ENCODE measurements around the gene MERTK. TPM values are rescaled to one million over a fixed set of nuclear protein-coding genes. Genes with fewer than 3 reads are reported as not detected.
A peak's percentile ranks its signal among the peaks of the same experiment; 100 is the strongest.

Gene MERTK
- total RNA-seq, 4 donors from 2014 or later = 10.6 to 36.6 (median 24.6) TPM

- no peak overlapping the region for H3K4me3 ChIP-seq
Measured at GRCh38 chr2:112045446-112046014, 147.1 kb downstream of the MERTK start.

GRCh38 chr2:112046231-112046630 is 147.8 kb downstream of the MERTK start:
- Histone ChIP-seq H3K27me3 (no peaks in the 10 kb centered on the region), H3K36me3 (no peaks in the 10 kb centered on the region), H3K4me3 (no peak overlapping the region), H3K9me3 (peaks cover 0 to 6% of the 10 kb centered on the region in 2 donors), H3K4me1 (no peaks in the 10 kb centered on the region), H3K27ac (no peak overlapping the region)
- TF ChIP-seq POLR2A (IDR thresholded peaks at IDR 0.05) = no peak
- TF ChIP-seq, protein P1, sequence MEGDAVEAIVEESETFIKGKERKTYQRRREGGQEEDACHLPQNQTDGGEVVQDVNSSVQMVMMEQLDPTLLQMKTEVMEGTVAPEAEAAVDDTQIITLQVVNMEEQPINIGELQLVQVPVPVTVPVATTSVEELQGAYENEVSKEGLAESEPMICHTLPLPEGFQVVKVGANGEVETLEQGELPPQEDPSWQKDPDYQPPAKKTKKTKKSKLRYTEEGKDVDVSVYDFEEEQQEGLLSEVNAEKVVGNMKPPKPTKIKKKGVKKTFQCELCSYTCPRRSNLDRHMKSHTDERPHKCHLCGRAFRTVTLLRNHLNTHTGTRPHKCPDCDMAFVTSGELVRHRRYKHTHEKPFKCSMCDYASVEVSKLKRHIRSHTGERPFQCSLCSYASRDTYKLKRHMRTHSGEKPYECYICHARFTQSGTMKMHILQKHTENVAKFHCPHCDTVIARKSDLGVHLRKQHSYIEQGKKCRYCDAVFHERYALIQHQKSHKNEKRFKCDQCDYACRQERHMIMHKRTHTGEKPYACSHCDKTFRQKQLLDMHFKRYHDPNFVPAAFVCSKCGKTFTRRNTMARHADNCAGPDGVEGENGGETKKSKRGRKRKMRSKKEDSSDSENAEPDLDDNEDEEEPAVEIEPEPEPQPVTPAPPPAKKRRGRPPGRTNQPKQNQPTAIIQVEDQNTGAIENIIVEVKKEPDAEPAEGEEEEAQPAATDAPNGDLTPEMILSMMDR (IDR thresholded peaks at IDR 0.05) = no peak
- no peak for DNase-seq
- intact Hi-C loops (cut with DNase I; ENCODE audit: low total_unique reads) = loop anchor here (5.0 kb wide), 1 partner anchor 149 kb away; the partner anchor contains the start of gene MERTK

More at GRCh38 chr2:112045446-112046014, 147.1 kb downstream of the MERTK start:
- no peaks in the 10 kb centered on the region for H3K36me3 ChIP-seq
- intact Hi-C loops (cut with DNase I; ENCODE audit: low total_unique reads) = loop anchor here (5.0 kb wide), 1 partner anchor 148 kb away; the partner anchor contains the start of gene MERTK
- no peak for TF ChIP-seq POLR2A (IDR thresholded peaks at IDR 0.05)
- TF ChIP-seq, protein P1 (IDR thresholded peaks at IDR 0.05) = no peak
- no peaks in the 10 kb centered on the region for H3K27me3 ChIP-seq
- no peak overlapping the region for H3K27ac ChIP-seq
- peaks cover 0 to 6% of the 10 kb centered on the region in 2 donors for H3K9me3 ChIP-seq
- no peaks in the 10 kb centered on the region for H3K4me1 ChIP-seq
- no peak for DNase-seq

DNA sequence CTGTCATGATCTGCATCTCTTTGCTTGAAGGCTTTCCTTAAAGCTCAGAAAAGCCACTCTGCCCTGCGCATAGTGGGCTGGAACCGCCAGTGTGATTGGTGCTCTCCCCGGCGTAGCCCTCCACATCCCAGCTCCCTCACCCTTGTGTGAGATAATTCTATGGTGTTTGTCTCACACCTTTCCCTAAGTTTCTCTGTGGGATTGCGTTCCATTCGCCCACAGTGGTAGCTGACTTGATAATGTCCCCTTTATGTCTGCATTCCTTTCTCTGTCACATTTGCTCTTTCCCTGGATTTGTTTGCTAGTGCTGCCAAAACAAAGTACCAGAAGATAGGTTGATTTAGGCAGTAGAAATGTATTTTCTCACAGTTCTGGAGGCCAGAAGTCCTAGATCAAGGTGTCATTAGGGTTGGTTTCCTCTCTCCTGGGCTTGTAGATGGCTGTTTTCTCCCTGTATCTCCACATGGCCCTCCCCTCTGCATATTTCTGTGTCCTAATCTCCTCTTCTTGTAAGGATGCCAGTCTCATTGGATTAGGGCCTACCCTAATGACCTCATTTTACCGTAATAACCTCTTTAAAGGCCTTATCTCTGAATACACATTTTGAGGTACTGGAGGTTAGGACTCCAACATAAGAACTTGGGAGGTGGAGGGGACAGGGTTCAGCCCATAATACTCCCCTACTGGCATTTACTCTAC is 149.3 kb downstream of the MERTK start:
- H3K27me3 ChIP-seq = no peaks in the 10 kb centered on the region
- no peak overlapping the region for H3K4me3 ChIP-seq
- no peak overlapping the region for H3K27ac ChIP-seq
- TF ChIP-seq POLR2A (IDR thresholded peaks at IDR 0.05) = no peak
- TF ChIP-seq, protein P1 (IDR thresholded peaks at IDR 0.05) = no peak
- intact Hi-C loops (cut with DNase I; ENCODE audit: low total_unique reads) = loop anchor here (5.0 kb wide), 1 partner anchor 150 kb away; the partner anchor contains the start of gene MERTK
- peaks cover 0 to 6% of the 10 kb centered on the region in 2 donors for H3K9me3 ChIP-seq
- no peak for DNase-seq
- H3K36me3 ChIP-seq = no peaks in the 10 kb centered on the region
- no peaks in the 10 kb centered on the region for H3K4me1 ChIP-seq

DNA sequence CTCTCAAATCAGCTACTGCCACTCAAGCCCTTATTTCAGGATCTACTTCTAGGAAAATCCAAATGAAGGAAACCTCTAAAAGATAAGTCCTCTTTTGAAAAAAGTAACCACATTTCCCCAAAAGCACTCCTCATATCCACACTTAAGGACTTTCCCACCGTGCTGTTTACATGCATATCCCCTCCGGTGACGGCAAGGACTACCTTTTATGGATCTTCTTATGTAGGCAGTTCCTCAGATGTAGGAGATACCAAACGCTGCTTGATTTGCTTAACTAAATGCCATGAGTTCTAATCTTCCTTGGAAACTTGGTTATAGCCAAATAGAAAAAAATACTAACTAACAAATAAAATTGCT is 149.8 kb downstream of the MERTK start:
- intact Hi-C loops (cut with DNase I; ENCODE audit: low total_unique reads) = loop anchor here (5.0 kb wide), 1 partner anchor 151 kb away; the partner anchor contains the start of gene MERTK
- no peak overlapping the region for H3K27ac ChIP-seq
- no peak for TF ChIP-seq POLR2A (IDR thresholded peaks at IDR 0.05)
- TF ChIP-seq, protein P1 (IDR thresholded peaks at IDR 0.05) = no peak
- H3K4me1 ChIP-seq = no peaks in the 10 kb centered on the region
- H3K4me3 ChIP-seq = no peak overlapping the region
- no peak for DNase-seq
- no peaks in the 10 kb centered on the region for H3K36me3 ChIP-seq
- H3K9me3 ChIP-seq = peaks cover 0 to 6% of the 10 kb centered on the region in 2 donors
- no peaks in the 10 kb centered on the region for H3K27me3 ChIP-seq

DNA sequence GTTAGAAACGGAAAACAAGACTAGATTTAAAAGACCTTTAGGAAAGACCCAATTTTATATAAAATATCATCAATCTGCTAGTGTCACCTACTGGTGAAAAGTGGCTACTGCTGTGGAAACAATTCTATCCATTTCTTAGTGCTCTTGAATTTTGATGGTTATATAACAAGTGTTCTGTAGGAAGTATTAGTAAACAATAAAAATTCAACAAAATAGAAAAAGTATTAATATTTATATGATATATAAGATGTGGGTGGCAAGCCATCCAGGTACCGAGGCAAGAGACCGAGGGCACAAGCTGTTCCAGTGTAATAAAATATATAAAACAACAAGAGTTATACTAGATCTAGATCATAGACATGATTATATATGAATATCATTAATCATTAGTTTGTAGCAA is 150.5 kb downstream of the MERTK start:
- H3K36me3 ChIP-seq = no peaks in the 10 kb centered on the region
- H3K4me1 ChIP-seq = peaks cover 0 to 3% of the 10 kb centered on the region in 2 donors
- peaks cover 0 to 6% of the 10 kb centered on the region in 2 donors for H3K9me3 ChIP-seq
- DNase-seq = peak in 1 of 2 donors; percentile 26
- TF ChIP-seq, protein P1 (IDR thresholded peaks at IDR 0.05) = peak; percentile 77 to 82 (median 79)
- TF ChIP-seq POLR2A (IDR thresholded peaks at IDR 0.05) = no peak
- no peak overlapping the region for H3K4me3 ChIP-seq
- intact Hi-C loops (cut with DNase I; ENCODE audit: low total_unique reads) = loop anchor here (5.0 kb wide), 1 partner anchor 152 kb away; the partner anchor contains the start of gene MERTK
- H3K27ac ChIP-seq = no peak overlapping the region
- H3K27me3 ChIP-seq = no peaks in the 10 kb centered on the region
